ENCODE results near the gene CCDC60.

CCDC60 gene

DNA sequence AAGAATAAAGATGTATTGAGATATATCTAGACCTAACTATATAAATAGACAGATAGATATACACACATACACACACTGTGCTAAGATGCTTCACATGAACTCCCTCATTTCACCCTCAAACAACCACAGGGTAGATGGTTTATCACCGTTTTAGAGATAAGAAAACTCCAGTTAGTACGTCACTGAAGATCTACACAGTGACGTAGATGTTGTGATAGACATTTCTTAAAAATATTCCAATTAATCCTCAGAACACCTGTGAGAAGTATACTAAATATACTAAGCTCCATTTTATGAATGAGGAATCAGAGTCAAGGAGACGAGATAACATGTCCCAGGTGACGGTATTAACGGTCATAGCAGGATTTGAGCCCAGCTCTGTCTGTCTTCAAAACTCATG is 31.5 kb downstream of the CCDC60 start:
- Histone ChIP-seq H3K4me1 (ENCODE audit: control insufficient read depth, insufficient read depth, low read length) (no peaks in the 10 kb centered on the region), H3K27ac (ENCODE audit: extremely low read depth, low read depth, low read length) (no peak overlapping the region), H3K4me3 (ENCODE audit: low read depth, low read length) (no peak overlapping the region), H3K36me3 (ENCODE audit: control insufficient read depth in 2 of 2, insufficient read depth in 1 of 2, low read length in 2 of 2) (no peaks in the 10 kb centered on the region), H3K9me3 (ENCODE audit: control insufficient read depth, insufficient read depth, low read depth, low read length) (no peaks in the 10 kb centered on the region)
- CTCF ChIA-PET: no interaction called here
- TF ChIP-seq, protein P1, sequence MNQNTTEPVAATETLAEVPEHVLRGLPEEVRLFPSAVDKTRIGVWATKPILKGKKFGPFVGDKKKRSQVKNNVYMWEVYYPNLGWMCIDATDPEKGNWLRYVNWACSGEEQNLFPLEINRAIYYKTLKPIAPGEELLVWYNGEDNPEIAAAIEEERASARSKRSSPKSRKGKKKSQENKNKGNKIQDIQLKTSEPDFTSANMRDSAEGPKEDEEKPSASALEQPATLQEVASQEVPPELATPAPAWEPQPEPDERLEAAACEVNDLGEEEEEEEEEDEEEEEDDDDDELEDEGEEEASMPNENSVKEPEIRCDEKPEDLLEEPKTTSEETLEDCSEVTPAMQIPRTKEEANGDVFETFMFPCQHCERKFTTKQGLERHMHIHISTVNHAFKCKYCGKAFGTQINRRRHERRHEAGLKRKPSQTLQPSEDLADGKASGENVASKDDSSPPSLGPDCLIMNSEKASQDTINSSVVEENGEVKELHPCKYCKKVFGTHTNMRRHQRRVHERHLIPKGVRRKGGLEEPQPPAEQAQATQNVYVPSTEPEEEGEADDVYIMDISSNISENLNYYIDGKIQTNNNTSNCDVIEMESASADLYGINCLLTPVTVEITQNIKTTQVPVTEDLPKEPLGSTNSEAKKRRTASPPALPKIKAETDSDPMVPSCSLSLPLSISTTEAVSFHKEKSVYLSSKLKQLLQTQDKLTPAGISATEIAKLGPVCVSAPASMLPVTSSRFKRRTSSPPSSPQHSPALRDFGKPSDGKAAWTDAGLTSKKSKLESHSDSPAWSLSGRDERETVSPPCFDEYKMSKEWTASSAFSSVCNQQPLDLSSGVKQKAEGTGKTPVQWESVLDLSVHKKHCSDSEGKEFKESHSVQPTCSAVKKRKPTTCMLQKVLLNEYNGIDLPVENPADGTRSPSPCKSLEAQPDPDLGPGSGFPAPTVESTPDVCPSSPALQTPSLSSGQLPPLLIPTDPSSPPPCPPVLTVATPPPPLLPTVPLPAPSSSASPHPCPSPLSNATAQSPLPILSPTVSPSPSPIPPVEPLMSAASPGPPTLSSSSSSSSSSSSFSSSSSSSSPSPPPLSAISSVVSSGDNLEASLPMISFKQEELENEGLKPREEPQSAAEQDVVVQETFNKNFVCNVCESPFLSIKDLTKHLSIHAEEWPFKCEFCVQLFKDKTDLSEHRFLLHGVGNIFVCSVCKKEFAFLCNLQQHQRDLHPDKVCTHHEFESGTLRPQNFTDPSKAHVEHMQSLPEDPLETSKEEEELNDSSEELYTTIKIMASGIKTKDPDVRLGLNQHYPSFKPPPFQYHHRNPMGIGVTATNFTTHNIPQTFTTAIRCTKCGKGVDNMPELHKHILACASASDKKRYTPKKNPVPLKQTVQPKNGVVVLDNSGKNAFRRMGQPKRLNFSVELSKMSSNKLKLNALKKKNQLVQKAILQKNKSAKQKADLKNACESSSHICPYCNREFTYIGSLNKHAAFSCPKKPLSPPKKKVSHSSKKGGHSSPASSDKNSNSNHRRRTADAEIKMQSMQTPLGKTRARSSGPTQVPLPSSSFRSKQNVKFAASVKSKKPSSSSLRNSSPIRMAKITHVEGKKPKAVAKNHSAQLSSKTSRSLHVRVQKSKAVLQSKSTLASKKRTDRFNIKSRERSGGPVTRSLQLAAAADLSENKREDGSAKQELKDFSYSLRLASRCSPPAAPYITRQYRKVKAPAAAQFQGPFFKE (tag by site-specific recombination; IDR thresholded peaks at IDR 0.05; ENCODE audit: borderline replicate concordance): no peak
- TF ChIP-seq, protein P2, sequence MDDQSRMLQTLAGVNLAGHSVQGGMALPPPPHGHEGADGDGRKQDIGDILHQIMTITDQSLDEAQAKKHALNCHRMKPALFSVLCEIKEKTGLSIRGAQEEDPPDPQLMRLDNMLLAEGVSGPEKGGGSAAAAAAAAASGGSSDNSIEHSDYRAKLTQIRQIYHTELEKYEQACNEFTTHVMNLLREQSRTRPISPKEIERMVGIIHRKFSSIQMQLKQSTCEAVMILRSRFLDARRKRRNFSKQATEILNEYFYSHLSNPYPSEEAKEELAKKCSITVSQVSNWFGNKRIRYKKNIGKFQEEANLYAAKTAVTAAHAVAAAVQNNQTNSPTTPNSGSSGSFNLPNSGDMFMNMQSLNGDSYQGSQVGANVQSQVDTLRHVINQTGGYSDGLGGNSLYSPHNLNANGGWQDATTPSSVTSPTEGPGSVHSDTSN (CRISPR knock-in tag; IDR thresholded peaks at IDR 0.05): no peak
- TF ChIP-seq ZNF140 (tag by site-specific recombination; IDR thresholded peaks at IDR 0.05): no peak
- no peak for TF ChIP-seq ZNF24 (tag by site-specific recombination; IDR thresholded peaks at IDR 0.05)
- TF ChIP-seq ZFP69B (tag by site-specific recombination; IDR thresholded peaks at IDR 0.05): no peak
- TF ChIP-seq, protein P3, sequence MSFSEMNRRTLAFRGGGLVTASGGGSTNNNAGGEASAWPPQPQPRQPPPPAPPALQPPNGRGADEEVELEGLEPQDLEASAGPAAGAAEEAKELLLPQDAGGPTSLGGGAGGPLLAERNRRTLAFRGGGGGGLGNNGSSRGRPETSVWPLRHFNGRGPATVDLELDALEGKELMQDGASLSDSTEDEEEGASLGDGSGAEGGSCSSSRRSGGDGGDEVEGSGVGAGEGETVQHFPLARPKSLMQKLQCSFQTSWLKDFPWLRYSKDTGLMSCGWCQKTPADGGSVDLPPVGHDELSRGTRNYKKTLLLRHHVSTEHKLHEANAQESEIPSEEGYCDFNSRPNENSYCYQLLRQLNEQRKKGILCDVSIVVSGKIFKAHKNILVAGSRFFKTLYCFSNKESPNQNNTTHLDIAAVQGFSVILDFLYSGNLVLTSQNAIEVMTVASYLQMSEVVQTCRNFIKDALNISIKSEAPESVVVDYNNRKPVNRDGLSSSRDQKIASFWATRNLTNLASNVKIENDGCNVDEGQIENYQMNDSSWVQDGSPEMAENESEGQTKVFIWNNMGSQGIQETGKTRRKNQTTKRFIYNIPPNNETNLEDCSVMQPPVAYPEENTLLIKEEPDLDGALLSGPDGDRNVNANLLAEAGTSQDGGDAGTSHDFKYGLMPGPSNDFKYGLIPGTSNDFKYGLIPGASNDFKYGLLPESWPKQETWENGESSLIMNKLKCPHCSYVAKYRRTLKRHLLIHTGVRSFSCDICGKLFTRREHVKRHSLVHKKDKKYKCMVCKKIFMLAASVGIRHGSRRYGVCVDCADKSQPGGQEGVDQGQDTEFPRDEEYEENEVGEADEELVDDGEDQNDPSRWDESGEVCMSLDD (tag by site-specific recombination; IDR thresholded peaks at IDR 0.05): no peak
- TF ChIP-seq ZNF626 (tag by site-specific recombination; IDR thresholded peaks at IDR 0.05): no peak
- no peak for TF ChIP-seq ZNF266 (tag by site-specific recombination; IDR thresholded peaks at IDR 0.05; ENCODE audit: low read depth)
- TF ChIP-seq ZNF132 (tag by site-specific recombination; IDR thresholded peaks at IDR 0.05; ENCODE audit: borderline replicate concordance): no peak
- TF ChIP-seq, protein P4, sequence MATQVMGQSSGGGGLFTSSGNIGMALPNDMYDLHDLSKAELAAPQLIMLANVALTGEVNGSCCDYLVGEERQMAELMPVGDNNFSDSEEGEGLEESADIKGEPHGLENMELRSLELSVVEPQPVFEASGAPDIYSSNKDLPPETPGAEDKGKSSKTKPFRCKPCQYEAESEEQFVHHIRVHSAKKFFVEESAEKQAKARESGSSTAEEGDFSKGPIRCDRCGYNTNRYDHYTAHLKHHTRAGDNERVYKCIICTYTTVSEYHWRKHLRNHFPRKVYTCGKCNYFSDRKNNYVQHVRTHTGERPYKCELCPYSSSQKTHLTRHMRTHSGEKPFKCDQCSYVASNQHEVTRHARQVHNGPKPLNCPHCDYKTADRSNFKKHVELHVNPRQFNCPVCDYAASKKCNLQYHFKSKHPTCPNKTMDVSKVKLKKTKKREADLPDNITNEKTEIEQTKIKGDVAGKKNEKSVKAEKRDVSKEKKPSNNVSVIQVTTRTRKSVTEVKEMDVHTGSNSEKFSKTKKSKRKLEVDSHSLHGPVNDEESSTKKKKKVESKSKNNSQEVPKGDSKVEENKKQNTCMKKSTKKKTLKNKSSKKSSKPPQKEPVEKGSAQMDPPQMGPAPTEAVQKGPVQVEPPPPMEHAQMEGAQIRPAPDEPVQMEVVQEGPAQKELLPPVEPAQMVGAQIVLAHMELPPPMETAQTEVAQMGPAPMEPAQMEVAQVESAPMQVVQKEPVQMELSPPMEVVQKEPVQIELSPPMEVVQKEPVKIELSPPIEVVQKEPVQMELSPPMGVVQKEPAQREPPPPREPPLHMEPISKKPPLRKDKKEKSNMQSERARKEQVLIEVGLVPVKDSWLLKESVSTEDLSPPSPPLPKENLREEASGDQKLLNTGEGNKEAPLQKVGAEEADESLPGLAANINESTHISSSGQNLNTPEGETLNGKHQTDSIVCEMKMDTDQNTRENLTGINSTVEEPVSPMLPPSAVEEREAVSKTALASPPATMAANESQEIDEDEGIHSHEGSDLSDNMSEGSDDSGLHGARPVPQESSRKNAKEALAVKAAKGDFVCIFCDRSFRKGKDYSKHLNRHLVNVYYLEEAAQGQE (tag by site-specific recombination; IDR thresholded peaks at IDR 0.05): no peak
- TF ChIP-seq, protein P5, sequence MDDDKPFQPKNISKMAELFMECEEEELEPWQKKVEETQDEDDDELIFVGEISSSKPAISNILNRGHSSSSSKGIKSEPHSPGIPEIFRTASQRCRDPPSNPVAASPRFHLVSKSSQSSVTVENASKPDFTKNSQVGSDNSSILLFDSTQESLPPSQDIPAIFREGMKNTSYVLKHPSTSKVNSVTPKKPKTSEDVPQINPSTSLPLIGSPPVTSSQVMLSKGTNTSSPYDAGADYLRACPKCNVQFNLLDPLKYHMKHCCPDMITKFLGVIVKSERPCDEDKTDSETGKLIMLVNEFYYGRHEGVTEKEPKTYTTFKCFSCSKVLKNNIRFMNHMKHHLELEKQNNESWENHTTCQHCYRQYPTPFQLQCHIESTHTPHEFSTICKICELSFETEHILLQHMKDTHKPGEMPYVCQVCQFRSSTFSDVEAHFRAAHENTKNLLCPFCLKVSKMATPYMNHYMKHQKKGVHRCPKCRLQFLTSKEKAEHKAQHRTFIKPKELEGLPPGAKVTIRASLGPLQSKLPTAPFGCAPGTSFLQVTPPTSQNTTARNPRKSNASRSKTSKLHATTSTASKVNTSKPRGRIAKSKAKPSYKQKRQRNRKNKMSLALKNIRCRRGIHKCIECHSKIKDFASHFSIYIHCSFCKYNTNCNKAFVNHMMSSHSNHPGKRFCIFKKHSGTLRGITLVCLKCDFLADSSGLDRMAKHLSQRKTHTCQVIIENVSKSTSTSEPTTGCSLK (tag by site-specific recombination; IDR thresholded peaks at IDR 0.05): no peak
- no peak for TF ChIP-seq TCF7L2 (IDR thresholded peaks at IDR 0.05; ENCODE audit: borderline replicate concordance, low read depth, low read length)
- no peak for TF ChIP-seq ZNF677 (tag by site-specific recombination; IDR thresholded peaks at IDR 0.05)
- TF ChIP-seq, protein P6, sequence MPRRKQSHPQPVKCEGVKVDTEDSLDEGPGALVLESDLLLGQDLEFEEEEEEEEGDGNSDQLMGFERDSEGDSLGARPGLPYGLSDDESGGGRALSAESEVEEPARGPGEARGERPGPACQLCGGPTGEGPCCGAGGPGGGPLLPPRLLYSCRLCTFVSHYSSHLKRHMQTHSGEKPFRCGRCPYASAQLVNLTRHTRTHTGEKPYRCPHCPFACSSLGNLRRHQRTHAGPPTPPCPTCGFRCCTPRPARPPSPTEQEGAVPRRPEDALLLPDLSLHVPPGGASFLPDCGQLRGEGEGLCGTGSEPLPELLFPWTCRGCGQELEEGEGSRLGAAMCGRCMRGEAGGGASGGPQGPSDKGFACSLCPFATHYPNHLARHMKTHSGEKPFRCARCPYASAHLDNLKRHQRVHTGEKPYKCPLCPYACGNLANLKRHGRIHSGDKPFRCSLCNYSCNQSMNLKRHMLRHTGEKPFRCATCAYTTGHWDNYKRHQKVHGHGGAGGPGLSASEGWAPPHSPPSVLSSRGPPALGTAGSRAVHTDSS (tag by site-specific recombination; IDR thresholded peaks at IDR 0.05): no peak
- no peak for TF ChIP-seq OVOL3 (tag by site-specific recombination; IDR thresholded peaks at IDR 0.05)
- TF ChIP-seq ZNF274 (IDR thresholded peaks at IDR 0.05; ENCODE audit: low read length): no peak
- no peak for TF ChIP-seq ZNF274 (tag by site-specific recombination; IDR thresholded peaks at IDR 0.05; ENCODE audit: borderline replicate concordance)
- no peak for TF ChIP-seq ZNF214 (tag by site-specific recombination; IDR thresholded peaks at IDR 0.05; ENCODE audit: borderline replicate concordance)
- no peak for TF ChIP-seq BCL11A (tag by site-specific recombination; IDR thresholded peaks at IDR 0.05; ENCODE audit: low read depth)
- TF ChIP-seq KLF16 (tag by site-specific recombination; IDR thresholded peaks at IDR 0.05): no peak
- TF ChIP-seq ZNF157 (tag by site-specific recombination; IDR thresholded peaks at IDR 0.05): no peak
- POLR2A ChIA-PET: no interaction called here

All from HEK293 (cell line).